Endothelial cell of umbilical vein (primary cell): Measurements from ENCODE around the gene TBC1D10A.

Source experiments
- EZH2 ChIP-seq: IDR thresholded peaks from 2 replicates; pipeline ENCODE4 v1.6.1; 2012; ENCODE audit warnings: borderline replicate concordance, low read depth, mild to moderate bottlenecking, moderate library complexity, low read length, inconsistent platforms; ENCODE audit not compliant: severe bottlenecking
- FOS ChIP-seq: IDR thresholded peaks from 2 replicates; pipeline ENCODE4 v1.6.1; 2011; ENCODE audit warnings: mild to moderate bottlenecking, low read length, moderate library complexity, borderline replicate concordance; ENCODE audit not compliant: insufficient read depth
- MYC ChIP-seq: IDR thresholded peaks from one replicate; pipeline ENCODE4 v1.6.1; 2011; ENCODE audit warnings: mild to moderate bottlenecking, low read depth, low read length
- POLR2A ChIP-seq: IDR thresholded peaks from 2 replicates; pipeline ENCODE4 v1.6.1; 2012; ENCODE audit warnings: low read depth, mild to moderate bottlenecking, control low read depth, low read length
- POLR2AphosphoS5 ChIP-seq: IDR thresholded peaks from 2 replicates; pipeline ENCODE4 v1.6.1; 2012; ENCODE audit warnings: low read depth, mild to moderate bottlenecking, control low read depth, low read length, moderate library complexity; ENCODE audit not compliant: insufficient read depth
- TF ChIP-seq, protein P1 (sequence below), 2 donors: IDR thresholded peaks; 1 replicate in 1 of 2; 2 replicates in 1 of 2; pipeline ENCODE4 v1.5.1; 2011; ENCODE audit warnings: low read length in 2 of 2, mild to moderate bottlenecking in 2 of 2, moderate library complexity in 2 of 2, control low read depth in 1 of 2, inconsistent platforms in 1 of 2, low read depth in 1 of 2; ENCODE audit not compliant: insufficient read depth in 1 of 2; ENCODE audit errors: extremely low read depth in 1 of 2

DNA sequence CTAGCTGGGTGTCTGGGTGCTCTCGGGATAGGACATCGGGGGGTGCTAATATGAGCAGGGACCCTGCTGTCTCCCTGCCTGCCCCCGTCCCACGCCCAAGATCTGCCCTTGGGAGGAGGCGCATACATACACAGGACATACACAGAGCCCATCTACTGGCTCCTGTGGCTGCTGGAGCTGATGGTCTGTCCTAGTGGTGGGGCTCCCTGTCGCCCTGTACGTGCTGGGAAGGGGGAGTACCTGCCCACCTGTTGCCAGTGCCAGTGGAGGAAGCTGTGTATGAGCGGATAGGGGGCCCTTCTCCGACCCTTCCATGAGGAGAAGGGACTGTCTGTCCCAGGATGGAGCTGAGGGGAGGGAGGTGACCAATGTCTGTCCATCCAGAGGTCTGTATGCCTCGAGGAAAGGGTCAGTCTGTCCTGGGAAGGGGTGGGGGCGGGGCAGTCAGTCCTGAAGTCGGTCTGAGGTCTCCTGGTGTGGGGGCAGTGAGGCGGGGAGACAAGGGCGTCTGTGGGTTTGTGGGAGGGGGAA lies 952 bp downstream of the TBC1D10A start:
- TF ChIP-seq POLR2AphosphoS5 (no peak), MYC (no peak), POLR2A (no peak), EZH2 (no peak), FOS (no peak)
- TF ChIP-seq, protein P1, sequence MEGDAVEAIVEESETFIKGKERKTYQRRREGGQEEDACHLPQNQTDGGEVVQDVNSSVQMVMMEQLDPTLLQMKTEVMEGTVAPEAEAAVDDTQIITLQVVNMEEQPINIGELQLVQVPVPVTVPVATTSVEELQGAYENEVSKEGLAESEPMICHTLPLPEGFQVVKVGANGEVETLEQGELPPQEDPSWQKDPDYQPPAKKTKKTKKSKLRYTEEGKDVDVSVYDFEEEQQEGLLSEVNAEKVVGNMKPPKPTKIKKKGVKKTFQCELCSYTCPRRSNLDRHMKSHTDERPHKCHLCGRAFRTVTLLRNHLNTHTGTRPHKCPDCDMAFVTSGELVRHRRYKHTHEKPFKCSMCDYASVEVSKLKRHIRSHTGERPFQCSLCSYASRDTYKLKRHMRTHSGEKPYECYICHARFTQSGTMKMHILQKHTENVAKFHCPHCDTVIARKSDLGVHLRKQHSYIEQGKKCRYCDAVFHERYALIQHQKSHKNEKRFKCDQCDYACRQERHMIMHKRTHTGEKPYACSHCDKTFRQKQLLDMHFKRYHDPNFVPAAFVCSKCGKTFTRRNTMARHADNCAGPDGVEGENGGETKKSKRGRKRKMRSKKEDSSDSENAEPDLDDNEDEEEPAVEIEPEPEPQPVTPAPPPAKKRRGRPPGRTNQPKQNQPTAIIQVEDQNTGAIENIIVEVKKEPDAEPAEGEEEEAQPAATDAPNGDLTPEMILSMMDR (IDR thresholded peaks at IDR 0.05; ENCODE audit: extremely low read depth in 1 of 2, insufficient read depth in 1 of 2, low read depth in 1 of 2, low read length in 2 of 2), result no peak
